K562 (cell line): ENCODE data around the gene PGLYRP1. TPM values are rescaled to one million over a fixed set of nuclear protein-coding genes. Genes with fewer than 3 reads are reported as not detected.

Source experiments
- CREB3 ChIP-seq: fragments of 450-650 bp; conservative IDR thresholded peaks from 2 replicates; pipeline ENCODE4 v1.6.1; 2016; ENCODE audit warnings: missing genetic modification characterization, low read depth, mild to moderate bottlenecking, missing compliant biosample characterization, moderate library complexity
- FOXP4 ChIP-seq: sonication (generic); formaldehyde crosslinking; IDR thresholded peaks from 2 replicates; pipeline ENCODE4 v1.8.0; 2022; ENCODE audit warnings: mild to moderate bottlenecking, missing genetic modification reagents, borderline replicate concordance
- GABPB1 ChIP-seq: sonication (generic); formaldehyde crosslinking; IDR thresholded peaks from 2 replicates; pipeline ENCODE4 v1.8.0; 2022; ENCODE audit warnings: mild to moderate bottlenecking, missing genetic modification reagents
- HMGXB4 ChIP-seq: sonication (generic); formaldehyde crosslinking; IDR thresholded peaks from 2 replicates; pipeline ENCODE4 v1.8.1; 2023; ENCODE audit warnings: mild to moderate bottlenecking, missing genetic modification reagents
- MEF2A ChIP-seq: IDR thresholded peaks from 2 replicates; pipeline ENCODE4 v1.6.1; 2011; ENCODE audit warnings: low read depth, mild to moderate bottlenecking, low read length, moderate library complexity; ENCODE audit not compliant: control insufficient read depth
- REST ChIP-seq, 2 experiments: fragments of 450-650 bp; formaldehyde crosslinking in 1 of 2; IDR thresholded peaks; 2 replicates each; pipeline versions ENCODE4 v1.4.0 to v1.6.1; 2014 to 2020; ENCODE audit warnings: mild to moderate bottlenecking in 2 of 2, borderline replicate concordance in 1 of 2, low read depth in 1 of 2
- SFPQ ChIP-seq: fragments of 200-400 bp; formaldehyde crosslinking; IDR thresholded peaks from 2 replicates; pipeline ENCODE4 v1.6.1; 2017; ENCODE audit warnings: mild to moderate bottlenecking, low read depth, low read length, moderate library complexity
- XRCC5 ChIP-seq: fragments of 200-400 bp; formaldehyde crosslinking; IDR thresholded peaks from 2 replicates; pipeline ENCODE4 v1.6.1; 2017; ENCODE audit warnings: low read depth, mild to moderate bottlenecking, low read length
- polyA plus RNA-seq, 8 experiments: library from polyadenylated mRNA; depleted of rRNA in 4 of 8; stranded (reverse) in 5 of 8; unstranded in 3 of 8; fragments of >200 nt; fragmentation: Nextera tagmentation in 2 of 8; fragmentation: Illumina TruSeq in 1 of 8; extraction: Ambion mirVana in 2 of 8; extraction: Trizol in 1 of 8; gene quantifications; 2 replicates each; pipeline versions ENCODE4 v1.2.1 to v1.2.3, GENCODE V29; 2011 to 2014; ENCODE audit warnings: inconsistent platforms in 1 of 8, missing spikeins in 1 of 8
- total RNA-seq, 7 experiments: library from RNA; depleted of rRNA in 6 of 7; stranded (reverse); fragments of >200 nt in 6 of 7; fragmentation: Illumina TruSeq in 2 of 7; extraction: Trizol in 2 of 7; gene quantifications; 2 replicates each; pipeline versions ENCODE4 v1.2.1 to v1.2.3, GENCODE V29; 2011 to 2021; ENCODE audit warnings: low replicate concordance in 1 of 7

The PGLYRP1 gene
- total and polyA plus RNA-seq, 9 of the 15 experiments (the other 6 are each of a cell fraction or from before 2014, with no cell fraction given): not detected

GRCh38 chr19:46009530-46010510 is 13.0 kb downstream of the PGLYRP1 start (continued):
- TF ChIP-seq MEF2A: no peak
- peak; percentile 32; the same call in 1 of the 2 replicates for TF ChIP-seq GABPB1 (CRISPR knock-in tag)
- TF ChIP-seq XRCC5: peak; percentile 42; the same call in 1 of the 2 replicates
- TF ChIP-seq HMGXB4 (CRISPR knock-in tag): no peak
- no peak for TF ChIP-seq FOXP4 (CRISPR knock-in tag)
- peak; percentile 34; the same call in 1 of the 2 replicates for TF ChIP-seq REST (IDR thresholded peaks at IDR 0.05; ENCODE audit: borderline replicate concordance)
- TF ChIP-seq REST (CRISPR knock-in tag; IDR thresholded peaks at IDR 0.05; ENCODE audit: low read depth): no peak
- no peak for TF ChIP-seq CREB3 (tag)
- no peak for TF ChIP-seq SFPQ
